Measurements from ENCODE around the gene IRX6.

Gene IRX6

DNA sequence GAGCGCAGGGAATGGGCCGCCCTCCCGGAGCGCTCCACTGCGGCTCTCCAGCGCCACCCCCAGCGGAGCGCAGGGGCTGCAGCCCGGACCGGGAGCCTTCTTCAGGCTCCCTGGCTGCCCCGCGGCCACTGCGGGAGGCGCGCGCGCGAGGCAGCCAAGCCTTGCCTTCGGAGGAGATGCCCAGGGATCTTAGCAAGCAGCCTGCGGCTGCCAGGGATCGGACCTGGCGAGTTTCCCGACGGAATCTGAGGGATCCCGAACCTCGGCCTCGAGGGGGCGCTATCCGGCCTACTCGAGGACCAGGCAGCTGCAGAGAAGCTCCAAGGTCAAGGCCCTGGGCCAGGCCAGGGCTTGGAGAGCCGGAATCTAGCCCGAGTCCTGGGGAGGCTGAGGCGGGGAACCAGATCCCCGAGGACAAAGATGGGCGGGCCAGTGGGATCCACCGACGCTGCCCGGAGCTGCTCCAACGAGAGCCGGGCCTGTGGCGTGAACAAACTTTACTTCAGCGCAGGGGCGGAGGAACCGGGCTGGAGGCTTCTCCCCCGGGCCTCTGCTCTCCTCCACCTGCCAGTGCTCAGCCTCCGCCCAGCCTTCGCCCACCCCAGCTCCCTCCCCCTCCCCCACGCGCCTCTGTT is at the start of gene IRX6:
TSS of gene IRX6 (plus strand) at position 567 of the 635 bp plus-strand sequence. CDS start 889 bp downstream, outside the sequence.
- Mint-ChIP-seq H3K27me3 (peaks cover 79% of the 10 kb centered on the region), H3K36me3 (ENCODE audit: low read depth) (no peaks in the 10 kb centered on the region), H3K9me3 (no peaks in the 10 kb centered on the region), H3K27ac (no peak within 1 kb of the TSS), H3K4me1 (ENCODE audit: low read depth) (peaks cover 9% of the 10 kb centered on the region), H3K4me3 (no peak within 1 kb of the TSS)
- intact Hi-C loops (cut with micrococcal nuclease), result no loop called here

- no peaks in the 10 kb centered on the region for H3K36me3 Mint-ChIP-seq (ENCODE audit: low read depth)
- H3K4me3 Mint-ChIP-seq, result no peak overlapping the region
- no peaks in the 10 kb centered on the region for H3K4me1 Mint-ChIP-seq (ENCODE audit: low read depth)
- H3K27me3 Mint-ChIP-seq, result no peaks in the 10 kb centered on the region
- intact Hi-C loops (cut with micrococcal nuclease), result no loop called here
- H3K9me3 Mint-ChIP-seq, result no peaks in the 10 kb centered on the region
- no peak overlapping the region for H3K27ac Mint-ChIP-seq
Observed at GRCh38 chr16:55274391-55274790, 49.6 kb upstream of the IRX6 start.

GRCh38 chr16:55275167-55275566 is 48.8 kb upstream of the IRX6 start:
- H3K9me3 Mint-ChIP-seq, result no peaks in the 10 kb centered on the region
- H3K4me1 Mint-ChIP-seq (ENCODE audit: low read depth), result no peaks in the 10 kb centered on the region
- intact Hi-C loops (cut with micrococcal nuclease), result no loop called here
- H3K27ac Mint-ChIP-seq, result no peak overlapping the region
- H3K36me3 Mint-ChIP-seq (ENCODE audit: low read depth), result no peaks in the 10 kb centered on the region
- H3K27me3 Mint-ChIP-seq, result no peaks in the 10 kb centered on the region
- H3K4me3 Mint-ChIP-seq, result no peak overlapping the region

GRCh38 chr16:55275869-55276268 is 48.1 kb upstream of the IRX6 start:
- intact Hi-C loops (cut with micrococcal nuclease), result no loop called here
- Mint-ChIP-seq H3K27me3 (no peaks in the 10 kb centered on the region), H3K4me3 (no peak overlapping the region), H3K36me3 (ENCODE audit: low read depth) (no peaks in the 10 kb centered on the region), H3K27ac (no peak overlapping the region), H3K9me3 (no peaks in the 10 kb centered on the region), H3K4me1 (ENCODE audit: low read depth) (no peaks in the 10 kb centered on the region)

DNA sequence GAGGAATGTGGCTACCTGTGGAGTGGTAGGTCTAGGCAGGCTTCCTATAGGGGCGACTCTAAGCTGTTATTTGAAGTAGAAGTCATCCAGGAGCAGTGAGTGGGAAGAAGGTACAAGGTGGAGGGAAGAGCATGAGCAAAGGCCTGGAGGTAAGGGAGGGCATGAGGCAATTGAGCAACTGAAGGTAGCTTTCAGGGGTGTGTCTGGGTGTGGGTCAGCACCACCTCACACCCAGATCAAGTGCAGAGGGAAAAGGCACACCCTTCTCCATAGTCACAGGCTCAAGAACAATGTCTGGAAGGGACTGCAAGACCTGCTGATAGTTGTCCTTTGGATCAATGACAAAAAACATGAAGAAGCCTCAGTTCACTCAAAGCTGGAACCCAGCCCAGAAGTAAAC is 46.5 kb upstream of the IRX6 start:
- intact Hi-C loops (cut with micrococcal nuclease), result no loop called here
- Mint-ChIP-seq H3K9me3 (no peaks in the 10 kb centered on the region), H3K4me3 (no peak overlapping the region), H3K27ac (no peak overlapping the region), H3K36me3 (ENCODE audit: low read depth) (no peaks in the 10 kb centered on the region), H3K4me1 (ENCODE audit: low read depth) (no peaks in the 10 kb centered on the region), H3K27me3 (no peaks in the 10 kb centered on the region)

DNA sequence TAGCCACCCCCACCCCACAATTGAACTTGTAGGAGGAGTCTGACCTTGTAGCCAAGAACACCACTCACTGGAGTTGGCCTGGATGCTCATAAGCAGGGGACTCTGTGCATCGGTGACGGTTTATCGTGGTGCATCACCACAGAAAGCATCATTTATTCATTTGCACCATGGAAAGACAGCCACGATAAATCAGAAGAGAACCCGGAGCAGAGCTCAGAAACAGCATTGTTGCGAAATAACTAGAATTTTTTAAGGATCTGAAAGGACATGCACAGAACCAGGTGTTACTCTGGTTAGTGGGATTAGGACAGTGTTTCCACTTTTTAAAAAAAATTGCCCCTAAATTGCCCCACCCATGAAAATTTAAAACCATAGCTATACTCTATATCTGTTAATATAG is 44.4 kb upstream of the IRX6 start:
- H3K4me1 Mint-ChIP-seq (ENCODE audit: low read depth), result no peaks in the 10 kb centered on the region
- no peaks in the 10 kb centered on the region for H3K9me3 Mint-ChIP-seq
- no peak overlapping the region for H3K27ac Mint-ChIP-seq
- H3K4me3 Mint-ChIP-seq, result no peak overlapping the region
- no peaks in the 10 kb centered on the region for H3K27me3 Mint-ChIP-seq
- H3K36me3 Mint-ChIP-seq (ENCODE audit: low read depth), result no peaks in the 10 kb centered on the region
- intact Hi-C loops (cut with micrococcal nuclease), result no loop called here

GRCh38 chr16:55280587-55280986 is 43.4 kb upstream of the IRX6 start:
- Mint-ChIP-seq H3K27ac (no peak overlapping the region), H3K36me3 (ENCODE audit: low read depth) (no peaks in the 10 kb centered on the region), H3K27me3 (peaks cover 3% of the 10 kb centered on the region), H3K4me3 (no peak overlapping the region), H3K9me3 (no peaks in the 10 kb centered on the region), H3K4me1 (ENCODE audit: low read depth) (no peaks in the 10 kb centered on the region)
- intact Hi-C loops (cut with micrococcal nuclease), result no loop called here

DNA sequence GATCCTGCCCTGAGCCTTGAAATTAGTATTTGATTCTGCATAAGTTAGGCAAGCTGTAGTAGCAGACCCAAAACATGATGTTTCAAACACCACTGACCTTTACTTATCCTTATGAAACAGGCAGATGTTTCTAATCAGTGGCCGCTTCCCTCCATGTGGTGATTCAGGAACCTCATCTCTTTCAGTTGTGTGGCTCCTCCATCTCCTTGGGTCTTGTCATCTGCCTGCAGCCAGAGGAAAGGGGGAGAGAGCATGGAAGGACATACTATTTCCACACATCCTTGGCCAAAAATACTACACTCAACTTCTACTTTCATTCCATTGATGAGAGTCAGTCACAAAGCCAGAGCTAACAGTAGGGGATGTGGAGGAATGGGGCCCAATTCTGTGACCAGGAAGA is 41.6 kb upstream of the IRX6 start:
- Mint-ChIP-seq H3K27me3 (peaks cover 6% of the 10 kb centered on the region), H3K27ac (no peak overlapping the region), H3K4me3 (no peak overlapping the region), H3K36me3 (ENCODE audit: low read depth) (no peaks in the 10 kb centered on the region), H3K4me1 (ENCODE audit: low read depth) (no peaks in the 10 kb centered on the region), H3K9me3 (no peaks in the 10 kb centered on the region)
- intact Hi-C loops (cut with micrococcal nuclease), result no loop called here

- intact Hi-C loops (cut with micrococcal nuclease), result no loop called here
- H3K9me3 Mint-ChIP-seq, result no peaks in the 10 kb centered on the region
- H3K36me3 Mint-ChIP-seq (ENCODE audit: low read depth), result no peaks in the 10 kb centered on the region
- peaks cover 6% of the 10 kb centered on the region for H3K27me3 Mint-ChIP-seq
- no peak overlapping the region for H3K27ac Mint-ChIP-seq
- no peak overlapping the region for H3K4me3 Mint-ChIP-seq
- no peaks in the 10 kb centered on the region for H3K4me1 Mint-ChIP-seq (ENCODE audit: low read depth)
Observed at GRCh38 chr16:55283812-55284717, 39.9 kb upstream of the IRX6 start.

DNA sequence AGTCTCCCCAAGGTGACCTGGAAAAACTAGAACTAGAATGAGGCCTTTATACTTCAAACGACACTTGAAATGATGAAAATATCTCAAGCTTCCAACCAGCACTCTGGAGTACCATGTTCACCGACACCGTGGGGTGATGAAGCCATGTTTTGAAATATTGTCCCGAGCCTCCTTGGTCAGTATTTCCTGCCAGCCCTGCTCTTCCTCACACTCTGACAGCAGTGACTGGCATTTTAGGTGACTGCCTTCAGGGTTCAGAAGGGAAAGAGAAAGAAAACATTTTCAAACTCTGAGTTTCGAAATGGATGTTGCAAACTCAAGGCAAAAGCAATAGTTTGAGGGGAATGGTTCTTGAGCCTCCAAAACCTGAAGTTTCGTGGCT is 39.3 kb upstream of the IRX6 start:
- Mint-ChIP-seq H3K4me1 (ENCODE audit: low read depth) (no peaks in the 10 kb centered on the region), H3K27ac (no peak overlapping the region), H3K4me3 (no peak overlapping the region), H3K27me3 (peaks cover 6% of the 10 kb centered on the region), H3K9me3 (no peaks in the 10 kb centered on the region), H3K36me3 (ENCODE audit: low read depth) (no peaks in the 10 kb centered on the region)
- intact Hi-C loops (cut with micrococcal nuclease), result no loop called here

- H3K4me3 Mint-ChIP-seq, result no peak overlapping the region
- peaks cover 6% of the 10 kb centered on the region for H3K27me3 Mint-ChIP-seq
- no peaks in the 10 kb centered on the region for H3K4me1 Mint-ChIP-seq (ENCODE audit: low read depth)
- no peaks in the 10 kb centered on the region for H3K9me3 Mint-ChIP-seq
- intact Hi-C loops (cut with micrococcal nuclease), result no loop called here
- no peaks in the 10 kb centered on the region for H3K36me3 Mint-ChIP-seq (ENCODE audit: low read depth)
- H3K27ac Mint-ChIP-seq, result no peak overlapping the region
Observed at GRCh38 chr16:55285586-55285985, 38.4 kb upstream of the IRX6 start.

DNA sequence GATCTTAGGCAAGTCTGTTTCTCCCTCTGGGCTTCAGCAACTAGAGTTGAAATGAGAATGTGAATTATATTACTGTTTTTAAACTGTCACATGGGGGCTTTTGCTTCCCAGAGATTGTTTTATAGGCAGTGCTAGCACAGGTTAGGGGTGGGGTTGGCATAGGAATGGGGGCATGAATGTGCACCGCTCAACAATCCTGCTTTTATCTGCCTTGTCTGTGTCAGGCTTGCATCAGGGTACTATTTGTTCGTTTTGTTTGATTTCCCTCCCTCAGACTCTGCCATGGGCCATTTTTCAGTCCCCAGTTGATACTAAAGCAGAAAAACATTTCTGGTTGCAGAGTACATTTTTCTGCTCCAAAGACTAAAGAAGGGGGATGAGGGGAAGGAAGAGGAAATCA is 34.6 kb upstream of the IRX6 start:
- intact Hi-C loops (cut with micrococcal nuclease), result no loop called here
- Mint-ChIP-seq H3K27ac (no peak overlapping the region), H3K9me3 (no peaks in the 10 kb centered on the region), H3K36me3 (ENCODE audit: low read depth) (no peaks in the 10 kb centered on the region), H3K27me3 (peaks cover 6% of the 10 kb centered on the region), H3K4me3 (no peak overlapping the region), H3K4me1 (ENCODE audit: low read depth) (no peaks in the 10 kb centered on the region)

- Mint-ChIP-seq H3K27me3 (peaks cover 1% of the 10 kb centered on the region), H3K36me3 (ENCODE audit: low read depth) (no peaks in the 10 kb centered on the region), H3K4me3 (no peak overlapping the region), H3K27ac (no peak overlapping the region), H3K9me3 (no peaks in the 10 kb centered on the region), H3K4me1 (ENCODE audit: low read depth) (no peaks in the 10 kb centered on the region)
- intact Hi-C loops (cut with micrococcal nuclease), result no loop called here
Observed at GRCh38 chr16:55291847-55292246, 32.2 kb upstream of the IRX6 start.

GRCh38 chr16:55292491-55292890 is 31.5 kb upstream of the IRX6 start:
- Mint-ChIP-seq H3K4me1 (ENCODE audit: low read depth) (no peaks in the 10 kb centered on the region), H3K4me3 (no peak overlapping the region), H3K9me3 (no peaks in the 10 kb centered on the region), H3K27ac (no peak overlapping the region), H3K36me3 (ENCODE audit: low read depth) (no peaks in the 10 kb centered on the region), H3K27me3 (no peaks in the 10 kb centered on the region)
- intact Hi-C loops (cut with micrococcal nuclease), result no loop called here
